Neuronal stem cell (in vitro differentiated cells): ENCODE measurements around the gene NMRAL1.

Experiments used
- DNase-seq: peaks from one replicate; pipeline ENCODE4 v3.0.0-alpha.2; 2013; ENCODE audit warnings: low spot score
- H2AFZ ChIP-seq: one replicate; pipeline ENCODE4 v1.6.1; 2013; ENCODE audit warnings: mild to moderate bottlenecking, low read length, inconsistent platforms
- H2AK5ac ChIP-seq: 2 replicates; pipeline ENCODE4 v1.6.1; 2013; ENCODE audit warnings: low read depth, mild to moderate bottlenecking, inconsistent platforms, low read length, moderate library complexity, mixed read lengths
- H2BK120ac ChIP-seq: 2 replicates; pipeline ENCODE4 v1.6.1; 2013; ENCODE audit warnings: low read depth, mild to moderate bottlenecking, inconsistent platforms, low read length, moderate library complexity, mixed read lengths
- H2BK12ac ChIP-seq: one replicate; pipeline ENCODE4 v1.6.1; 2013; ENCODE audit warnings: low read length, inconsistent platforms
- H2BK15ac ChIP-seq: 2 replicates; pipeline ENCODE4 v1.6.1; 2013; ENCODE audit warnings: mild to moderate bottlenecking, low read length, inconsistent platforms, mixed read lengths
- H2BK5ac ChIP-seq: one replicate; pipeline ENCODE4 v1.6.1; 2013; ENCODE audit warnings: inconsistent platforms, mild to moderate bottlenecking, low read length, moderate library complexity
- H3K14ac ChIP-seq: one replicate; pipeline ENCODE4 v1.6.1; 2013; ENCODE audit warnings: low read length, inconsistent platforms
- H3K18ac ChIP-seq: 2 replicates; pipeline ENCODE4 v1.6.1; 2013; ENCODE audit warnings: low read length, inconsistent platforms
- H3K23ac ChIP-seq: 2 replicates; pipeline ENCODE4 v1.6.1; 2013; ENCODE audit warnings: low read depth, mild to moderate bottlenecking, mixed read lengths, low read length, inconsistent platforms; ENCODE audit not compliant: poor library complexity
- H3K27ac ChIP-seq: replicated peaks from 3 replicates; pipeline ENCODE4 v1.5.1; 2013; ENCODE audit warnings: low read length, inconsistent platforms
- H3K27me3 ChIP-seq, 3 experiments: 2 replicates each; pipeline ENCODE4 v1.6.1; 2013; ENCODE audit warnings: low read length in 3 of 3, mild to moderate bottlenecking in 2 of 3, inconsistent platforms in 1 of 3, low read depth in 1 of 3, mixed read lengths in 1 of 3, moderate library complexity in 1 of 3; ENCODE audit not compliant: control insufficient read depth in 3 of 3, insufficient read depth in 3 of 3
- H3K36me3 ChIP-seq, 2 donors: replicated peaks in 1 of 2; 2 replicates each; pipeline ENCODE4 v1.6.1; 2013; ENCODE audit warnings: low read length in 2 of 2; ENCODE audit not compliant: control insufficient read depth in 2 of 2, insufficient read depth in 2 of 2
- H3K4ac ChIP-seq: 2 replicates; pipeline ENCODE4 v1.6.1; 2013; ENCODE audit warnings: inconsistent platforms, mild to moderate bottlenecking, low read length, moderate library complexity
- H3K4me1 ChIP-seq, 2 donors: 1 replicate in 1 of 2; 2 replicates in 1 of 2; pipeline ENCODE4 v1.6.1; 2013; ENCODE audit warnings: low read length in 2 of 2, low read depth in 1 of 2; ENCODE audit not compliant: control insufficient read depth in 2 of 2, insufficient read depth in 1 of 2
- H3K4me2 ChIP-seq: one replicate; pipeline ENCODE4 v1.6.1; 2013; ENCODE audit warnings: mild to moderate bottlenecking, low read length, inconsistent platforms; ENCODE audit not compliant: insufficient read depth, poor library complexity, severe bottlenecking
- H3K4me3 ChIP-seq, 2 donors: 2 replicates each; pipeline ENCODE4 v1.5.1; 2013; ENCODE audit warnings: low read length in 2 of 2, mild to moderate bottlenecking in 2 of 2, inconsistent platforms in 1 of 2, moderate library complexity in 1 of 2
- H3K79me1 ChIP-seq: one replicate; pipeline ENCODE4 v1.6.1; 2013; ENCODE audit warnings: low read depth, mild to moderate bottlenecking, inconsistent platforms, low read length, moderate library complexity
- H3K9ac ChIP-seq: one replicate; pipeline ENCODE4 v1.6.1; 2013; ENCODE audit warnings: mild to moderate bottlenecking, low read depth, low read length, inconsistent platforms; ENCODE audit not compliant: poor library complexity
- H3K9me3 ChIP-seq, 2 donors: replicated peaks in 1 of 2; 2 replicates each; pipeline versions ENCODE3 to v1.6.1; 2013; ENCODE audit warnings: low read length in 2 of 2, mild to moderate bottlenecking in 2 of 2, inconsistent platforms in 1 of 2, low read depth in 1 of 2, mixed read lengths in 1 of 2, moderate library complexity in 1 of 2; ENCODE audit not compliant: control insufficient read depth in 2 of 2, insufficient read depth in 1 of 2
- H4K8ac ChIP-seq: one replicate; pipeline ENCODE4 v1.6.1; 2013; ENCODE audit warnings: low read depth, mild to moderate bottlenecking, inconsistent platforms, low read length, moderate library complexity
- H4K91ac ChIP-seq: one replicate; pipeline ENCODE4 v1.6.1; 2013; ENCODE audit warnings: low read length, low read depth, mild to moderate bottlenecking, inconsistent platforms; ENCODE audit not compliant: poor library complexity
- WGBS, 2 donors: extraction: QIAGEN DNeasy Blood & Tissue Kit; methylation state at CpG; one replicate each; pipeline ENCODE4 v1.1.7; 2013; ENCODE audit warnings: missing lambda C conversion rate in 2 of 2, mixed read lengths in 1 of 2; ENCODE audit not compliant: insufficient read length in 2 of 2, insufficient replicate concordance in 1 of 2; ENCODE audit errors: extremely low coverage in 2 of 2; 5-methylcytosine and 5-hydroxymethylcytosine counted together

Gene NMRAL1

GRCh38 chr16:4488499-4488967 is 14.1 kb upstream of the NMRAL1 start:
- Histone ChIP-seq H2AK5ac (no peak overlapping the region), H3K14ac (no peak overlapping the region), H2BK5ac (no peak overlapping the region), H3K4ac (no peak overlapping the region), H3K9ac (no peak overlapping the region), H3K4me2 (no peak overlapping the region), H3K36me3 (peaks cover 0 to 13% of the 10 kb centered on the region in 2 donors), H2BK15ac (no peak overlapping the region), H3K18ac (no peak overlapping the region), H3K23ac (no peak overlapping the region), H3K79me1 (no peaks in the 10 kb centered on the region), H3K4me1 (no peaks in the 10 kb centered on the region), H3K27ac (no peak overlapping the region), H3K9me3 (no peaks in the 10 kb centered on the region), H2BK12ac (no peak overlapping the region), H4K8ac (no peak overlapping the region), H2BK120ac (no peak overlapping the region), H4K91ac (no peak overlapping the region), H3K4me3 (no peak overlapping the region), H2AFZ (no peak overlapping the region), H3K27me3 (no peaks in the 10 kb centered on the region)
- no peak for DNase-seq
- WGBS, 2 donors: no CpG with 5 or more reads among the region's 1 CpG

DNA sequence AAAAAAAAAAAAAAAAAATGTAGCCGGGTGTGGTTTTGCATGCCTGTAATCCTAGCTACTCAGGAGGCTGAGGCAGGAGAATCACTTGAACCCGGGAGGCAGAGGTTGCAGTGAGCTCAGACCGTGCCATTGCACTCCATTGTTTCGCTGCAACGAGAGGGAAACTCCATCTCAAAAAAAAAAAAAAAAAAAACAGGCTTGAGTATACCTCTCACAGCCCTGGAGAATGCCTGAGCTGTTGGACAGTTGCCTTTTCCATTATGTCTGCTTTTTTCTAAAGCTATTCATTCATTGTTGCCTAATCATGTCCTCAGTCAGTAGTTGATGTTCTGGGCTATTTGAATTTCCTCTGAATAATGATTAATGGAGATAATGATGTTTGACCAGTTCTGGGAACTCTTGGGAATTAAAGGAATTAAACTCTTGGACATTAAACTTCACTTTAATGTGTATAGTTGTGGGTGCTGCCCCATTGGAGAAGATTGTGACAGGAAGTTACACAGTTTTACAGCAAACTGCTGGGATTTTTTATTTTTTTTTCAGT is 13.6 kb upstream of the NMRAL1 start:
- H3K4ac ChIP-seq: no peak overlapping the region
- no peaks in the 10 kb centered on the region for H3K4me1 ChIP-seq
- H4K8ac ChIP-seq: no peak overlapping the region
- peaks cover 0 to 13% of the 10 kb centered on the region in 2 donors for H3K36me3 ChIP-seq
- no peaks in the 10 kb centered on the region for H3K9me3 ChIP-seq
- no peak overlapping the region for H3K27ac ChIP-seq
- no peak overlapping the region for H2BK5ac ChIP-seq
- no peak for DNase-seq
- no peak overlapping the region for H3K4me2 ChIP-seq
- H3K27me3 ChIP-seq: no peaks in the 10 kb centered on the region
- H2AFZ ChIP-seq: no peak overlapping the region
- no peak overlapping the region for H3K4me3 ChIP-seq
- no peak overlapping the region for H3K23ac ChIP-seq
- H3K18ac ChIP-seq: no peak overlapping the region
- no peak overlapping the region for H2BK15ac ChIP-seq
- no peak overlapping the region for H3K14ac ChIP-seq
- no peak overlapping the region for H4K91ac ChIP-seq
- H2BK120ac ChIP-seq: no peak overlapping the region
- WGBS, 2 donors: no CpG with 5 or more reads among the region's 5 CpGs
- no peaks in the 10 kb centered on the region for H3K79me1 ChIP-seq
- no peak overlapping the region for H2BK12ac ChIP-seq
- H2AK5ac ChIP-seq: no peak overlapping the region
- no peak overlapping the region for H3K9ac ChIP-seq

DNA sequence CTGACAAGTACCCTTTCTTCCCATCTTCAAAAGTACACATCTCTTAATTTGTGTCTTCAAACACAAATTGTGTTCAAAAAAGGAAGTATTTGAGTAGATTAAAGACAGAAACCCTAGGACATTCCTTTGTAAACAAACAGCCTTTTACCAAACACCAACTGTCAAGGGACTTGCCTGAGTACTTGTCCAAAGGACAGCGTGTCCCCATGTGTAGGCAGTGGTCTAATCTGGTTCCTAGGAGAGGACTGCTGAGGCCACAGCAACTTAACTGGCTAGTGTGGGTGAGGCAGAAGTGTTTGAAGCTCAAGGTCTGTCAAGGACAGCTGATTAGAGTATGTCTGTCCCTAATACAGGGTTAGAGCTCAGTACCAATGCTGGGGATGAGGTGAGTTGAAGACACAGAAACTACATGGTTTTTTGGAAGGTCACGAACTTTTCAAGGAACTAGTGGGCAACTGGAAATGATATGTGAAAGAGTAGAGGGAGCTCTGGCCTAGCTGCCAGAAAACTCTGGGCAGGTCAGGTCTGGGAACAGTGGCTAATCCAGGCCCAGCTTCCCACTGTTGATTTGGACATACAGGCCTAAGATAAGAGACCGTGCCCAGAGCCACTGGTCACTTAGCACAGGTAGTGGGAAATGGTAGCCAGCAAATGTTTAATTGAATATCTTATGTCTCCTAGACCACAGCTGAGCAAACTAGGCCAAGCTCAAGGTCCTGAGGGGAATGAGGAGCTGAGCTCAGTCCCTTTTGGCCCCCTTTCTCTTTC is 11.9 kb upstream of the NMRAL1 start:
- no peak overlapping the region for H4K8ac ChIP-seq
- no peak for DNase-seq
- H3K23ac ChIP-seq: no peak overlapping the region
- H3K4ac ChIP-seq: no peak overlapping the region
- no peak overlapping the region for H2BK120ac ChIP-seq
- no peak overlapping the region for H3K14ac ChIP-seq
- H4K91ac ChIP-seq: no peak overlapping the region
- H3K4me3 ChIP-seq: no peak overlapping the region
- H3K4me2 ChIP-seq: no peak overlapping the region
- no CpG with 5 or more reads among the region's 3 CpGs for WGBS, 2 donors
- no peak overlapping the region for H3K9ac ChIP-seq
- H3K4me1 ChIP-seq: no peaks in the 10 kb centered on the region
- no peak overlapping the region for H2AFZ ChIP-seq
- H2AK5ac ChIP-seq: no peak overlapping the region
- H3K27me3 ChIP-seq: no peaks in the 10 kb centered on the region
- no peak overlapping the region for H2BK15ac ChIP-seq
- no peaks in the 10 kb centered on the region for H3K9me3 ChIP-seq
- no peak overlapping the region for H3K18ac ChIP-seq
- no peak overlapping the region for H2BK12ac ChIP-seq
- no peak overlapping the region for H3K27ac ChIP-seq
- H2BK5ac ChIP-seq: no peak overlapping the region
- H3K36me3 ChIP-seq: peaks cover 0 to 13% of the 10 kb centered on the region in 2 donors
- H3K79me1 ChIP-seq: no peaks in the 10 kb centered on the region

- no peaks in the 10 kb centered on the region for H3K79me1 ChIP-seq
- no CpG with 5 or more reads among the region's 1 CpG for WGBS, 2 donors
Measured at GRCh38 chr16:4481963-4482362, 7.5 kb upstream of the NMRAL1 start.

More at GRCh38 chr16:4481963-4482362, 7.5 kb upstream of the NMRAL1 start:
- no peak for DNase-seq
- Histone ChIP-seq H2BK5ac (no peak overlapping the region), H3K4me2 (no peak overlapping the region), H4K8ac (no peak overlapping the region), H3K4me1 (peaks cover under 1 to 2% of the 10 kb centered on the region in 2 donors), H3K27ac (no peak overlapping the region), H3K14ac (no peak overlapping the region), H3K36me3 (peaks cover 0 to 13% of the 10 kb centered on the region in 2 donors), H2AFZ (no peak overlapping the region), H4K91ac (no peak overlapping the region), H3K4me3 (no peak overlapping the region), H2AK5ac (no peak overlapping the region), H3K18ac (no peak overlapping the region), H3K9ac (no peak overlapping the region), H2BK120ac (no peak overlapping the region), H3K9me3 (no peaks in the 10 kb centered on the region), H2BK15ac (no peak overlapping the region), H3K23ac (no peak overlapping the region), H3K4ac (no peak overlapping the region), H3K27me3 (no peaks in the 10 kb centered on the region), H2BK12ac (no peak overlapping the region)
